Epithelial cell of proximal tubule (primary cell): ENCODE data around the gene TREML1. TPM values are rescaled to one million over a fixed set of nuclear protein-coding genes. Genes with fewer than 3 reads are reported as not detected.
A peak's percentile ranks its signal among the peaks of the same experiment; 100 is the strongest.

Experiments used
- DNase-seq: peaks from one replicate; pipeline ENCODE4 v3.0.0-alpha.2; 2011; ENCODE audit warnings: low read depth
- H3K4me3 ChIP-seq: 2 replicates; pipeline ENCODE4 v1.5.1; 2011; ENCODE audit warnings: low read depth, mild to moderate bottlenecking, low read length
- total RNA-seq: library from RNA; depleted of rRNA; stranded (reverse); fragments of >200 nt; gene quantifications from 2 replicates; pipeline ENCODE4 v1.2.3, GENCODE V29; 2015
- TF ChIP-seq, protein P1 (sequence below): conservative IDR thresholded peaks from 2 replicates; pipeline ENCODE4 v1.5.1; 2012; ENCODE audit warnings: low read depth, mild to moderate bottlenecking, low read length

The TREML1 gene
- total RNA-seq, 1 donor from 2014 or later = not detected

DNA sequence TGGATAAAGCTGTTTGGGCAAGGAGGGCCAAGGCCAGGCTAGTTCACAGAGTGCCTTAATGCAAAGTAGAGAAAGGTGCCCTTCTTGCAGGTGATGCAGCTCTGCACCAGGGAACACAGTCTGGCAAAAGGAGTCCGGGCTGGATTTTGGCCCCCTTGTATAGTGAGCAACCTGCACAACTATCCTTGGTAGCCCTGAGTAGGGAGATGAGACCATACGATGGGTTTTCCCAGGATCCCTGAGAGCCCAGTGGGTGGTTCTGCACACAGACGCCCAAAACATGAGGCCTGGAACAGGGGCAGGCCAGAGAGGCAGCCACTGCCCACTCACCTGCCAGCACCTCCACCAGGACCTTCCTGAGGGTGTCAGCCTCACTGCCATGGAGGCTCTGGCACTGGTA is 6.8 kb upstream of the TREML1 start:
- TF ChIP-seq, protein P1, sequence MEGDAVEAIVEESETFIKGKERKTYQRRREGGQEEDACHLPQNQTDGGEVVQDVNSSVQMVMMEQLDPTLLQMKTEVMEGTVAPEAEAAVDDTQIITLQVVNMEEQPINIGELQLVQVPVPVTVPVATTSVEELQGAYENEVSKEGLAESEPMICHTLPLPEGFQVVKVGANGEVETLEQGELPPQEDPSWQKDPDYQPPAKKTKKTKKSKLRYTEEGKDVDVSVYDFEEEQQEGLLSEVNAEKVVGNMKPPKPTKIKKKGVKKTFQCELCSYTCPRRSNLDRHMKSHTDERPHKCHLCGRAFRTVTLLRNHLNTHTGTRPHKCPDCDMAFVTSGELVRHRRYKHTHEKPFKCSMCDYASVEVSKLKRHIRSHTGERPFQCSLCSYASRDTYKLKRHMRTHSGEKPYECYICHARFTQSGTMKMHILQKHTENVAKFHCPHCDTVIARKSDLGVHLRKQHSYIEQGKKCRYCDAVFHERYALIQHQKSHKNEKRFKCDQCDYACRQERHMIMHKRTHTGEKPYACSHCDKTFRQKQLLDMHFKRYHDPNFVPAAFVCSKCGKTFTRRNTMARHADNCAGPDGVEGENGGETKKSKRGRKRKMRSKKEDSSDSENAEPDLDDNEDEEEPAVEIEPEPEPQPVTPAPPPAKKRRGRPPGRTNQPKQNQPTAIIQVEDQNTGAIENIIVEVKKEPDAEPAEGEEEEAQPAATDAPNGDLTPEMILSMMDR = no peak
- H3K4me3 ChIP-seq = no peak overlapping the region
- no peak for DNase-seq

DNA sequence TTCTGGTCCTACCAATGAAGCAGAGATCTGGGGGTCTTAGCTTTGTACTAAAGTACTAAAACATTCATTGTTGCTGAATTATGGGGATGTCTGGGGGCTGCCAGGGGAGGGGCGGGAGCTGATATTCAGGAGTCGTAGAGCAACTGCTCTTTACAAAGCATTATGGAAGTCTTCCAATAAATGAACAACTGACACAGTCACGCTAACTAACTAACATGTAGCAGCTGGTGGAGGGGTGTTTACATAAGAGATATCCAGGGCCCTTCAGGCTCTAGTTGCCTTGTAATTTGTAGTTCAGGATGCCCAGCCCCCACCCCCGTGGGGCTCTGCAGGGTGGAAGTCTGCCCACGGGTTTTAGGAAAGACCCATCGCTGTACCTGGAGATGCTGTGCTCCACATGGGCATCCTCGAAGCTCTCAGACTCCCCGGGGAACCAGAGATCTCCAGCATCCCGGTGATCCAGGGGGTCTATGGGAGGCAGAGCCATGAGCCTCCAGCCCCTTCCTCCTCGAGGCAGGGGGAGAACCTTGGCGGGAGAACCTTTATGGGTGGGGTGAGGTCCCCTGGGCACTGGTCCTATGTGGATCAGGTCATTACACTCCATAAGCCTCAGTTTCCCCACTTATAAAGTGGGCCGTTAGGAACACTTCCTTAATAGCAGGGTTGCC is 5.4 kb upstream of the TREML1 start:
- DNase-seq = no peak
- TF ChIP-seq, protein P1 = no peak
- no peak overlapping the region for H3K4me3 ChIP-seq

DNA sequence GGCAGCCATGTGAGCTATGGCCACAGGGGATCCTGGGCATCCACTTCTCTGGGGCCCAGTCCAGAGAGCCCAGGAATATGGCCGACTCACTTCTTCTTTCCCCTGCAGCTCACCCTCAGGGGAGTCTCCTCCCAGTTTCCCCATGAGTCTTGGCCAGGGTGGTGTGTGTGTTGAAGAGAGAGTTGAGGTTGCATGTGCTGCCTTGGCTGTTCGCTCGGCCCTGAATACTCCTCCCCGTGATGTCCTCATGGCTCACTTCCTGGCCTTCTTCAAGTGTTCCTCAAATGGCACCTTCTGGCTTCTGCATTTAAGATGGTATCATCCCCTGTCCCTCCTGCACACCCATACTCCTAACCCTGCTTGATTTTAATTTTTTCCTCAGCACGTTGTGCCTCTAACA is 3.2 kb upstream of the TREML1 start:
- TF ChIP-seq, protein P1 = no peak
- H3K4me3 ChIP-seq = no peak overlapping the region
- no peak for DNase-seq

DNA sequence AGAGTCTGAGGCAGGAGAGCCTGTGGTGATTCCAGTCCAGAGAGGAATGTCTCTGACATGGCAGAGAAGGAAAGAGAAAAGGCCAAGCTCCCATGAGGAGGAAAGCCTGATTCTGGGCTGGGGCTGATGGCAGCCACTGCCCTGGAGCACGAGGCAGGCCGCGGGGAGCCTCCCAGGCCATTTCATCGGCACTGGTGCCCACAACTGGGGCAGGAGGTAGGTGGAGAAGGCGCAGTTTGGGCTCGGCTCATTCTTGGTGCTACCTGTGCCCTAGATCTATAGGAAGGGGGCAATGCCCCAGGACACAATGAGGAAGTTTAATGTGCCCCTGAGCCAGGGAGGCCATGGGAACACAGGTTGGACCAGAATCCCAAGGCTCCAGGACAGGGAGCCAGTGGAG is 2.6 kb upstream of the TREML1 start:
- no peak for DNase-seq
- TF ChIP-seq, protein P1 = no peak
- H3K4me3 ChIP-seq = no peak overlapping the region

DNA sequence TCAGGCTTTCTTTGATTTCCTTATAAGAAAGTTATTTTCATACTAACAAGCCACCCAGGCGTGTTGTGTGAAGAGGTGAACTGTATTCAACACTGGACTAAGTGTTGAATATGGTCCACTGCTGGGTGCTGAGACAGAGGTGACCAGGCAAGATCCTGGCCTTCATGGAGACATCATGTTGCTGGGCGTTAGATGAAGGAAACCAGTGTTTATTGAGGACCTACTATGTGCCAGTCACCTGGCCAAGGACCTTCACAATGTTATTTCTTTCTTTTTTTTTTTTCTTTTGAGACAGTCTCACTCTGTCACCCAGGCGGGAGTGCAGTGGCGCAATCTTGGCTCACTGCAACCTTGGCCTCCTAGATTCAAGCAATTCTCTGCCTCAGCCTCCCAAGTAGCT is 1.9 kb upstream of the TREML1 start:
- DNase-seq = no peak
- H3K4me3 ChIP-seq = no peak overlapping the region
- TF ChIP-seq, protein P1 = no peak

DNA sequence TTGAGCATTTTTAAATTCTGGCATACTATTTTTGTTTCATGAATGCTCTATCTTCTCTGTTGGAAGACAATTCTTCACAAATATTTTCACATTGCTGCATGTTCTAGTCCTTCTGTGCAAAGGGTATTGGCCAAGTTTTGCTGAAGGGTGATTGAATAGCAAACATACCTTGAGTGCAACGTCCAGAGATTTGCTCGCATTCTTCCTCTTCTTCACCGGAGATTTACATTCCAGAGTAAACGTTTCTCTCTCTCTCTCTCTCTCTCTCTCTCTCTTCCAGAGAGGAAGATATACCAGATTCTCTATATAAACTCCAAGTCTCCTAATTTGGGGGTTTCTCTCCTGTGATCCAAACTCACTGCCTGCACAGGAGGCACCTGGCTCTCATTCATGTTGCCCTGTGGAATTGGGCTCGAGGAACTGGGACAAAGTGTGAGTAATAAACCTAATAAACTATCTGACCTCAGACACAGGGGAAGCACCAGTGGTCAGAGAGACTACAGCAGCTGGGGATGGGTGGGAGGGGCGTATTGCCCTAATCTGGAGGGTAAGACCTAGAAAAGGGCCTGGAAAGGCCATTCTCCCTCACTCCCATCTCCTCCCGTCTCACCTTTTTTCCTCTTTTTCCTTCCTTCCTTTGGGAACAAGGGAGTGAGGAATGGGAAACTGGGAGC is 1.1 kb upstream of the TREML1 start:
- no peak overlapping the region for H3K4me3 ChIP-seq
- TF ChIP-seq, protein P1 = no peak
- DNase-seq = peak; percentile 9

DNA sequence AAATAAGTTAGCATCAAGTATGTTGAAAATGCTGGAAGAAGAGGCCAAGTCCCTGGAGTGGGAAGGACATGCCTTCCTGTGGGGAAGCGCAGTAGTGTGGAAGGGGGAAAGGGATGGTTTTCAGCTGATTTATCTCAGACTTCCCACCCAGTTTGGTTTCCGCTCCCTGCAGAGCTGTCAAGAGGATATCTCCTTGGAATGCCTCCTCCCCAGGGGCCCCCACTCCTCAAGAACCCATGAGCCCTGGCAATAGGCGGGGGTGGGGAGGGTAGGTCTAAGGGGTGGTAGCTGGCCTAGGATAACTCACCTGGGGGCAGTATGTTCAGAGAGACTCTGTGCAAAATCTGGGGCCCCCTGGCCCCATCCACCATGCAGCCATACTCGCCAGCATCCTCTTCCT is 696 bp downstream of the TREML1 start:
- TF ChIP-seq, protein P1 = no peak
- no peak overlapping the region for H3K4me3 ChIP-seq
- DNase-seq = no peak
